ENCODE measurements around the gene MAP4K4. TPM values are rescaled to one million over a fixed set of nuclear protein-coding genes. Genes with fewer than 3 reads are reported as not detected.

MAP4K4 gene
- total and polyA plus RNA-seq, 8 donors = 9.6 to 71.6 (median 23.8) TPM

DNA sequence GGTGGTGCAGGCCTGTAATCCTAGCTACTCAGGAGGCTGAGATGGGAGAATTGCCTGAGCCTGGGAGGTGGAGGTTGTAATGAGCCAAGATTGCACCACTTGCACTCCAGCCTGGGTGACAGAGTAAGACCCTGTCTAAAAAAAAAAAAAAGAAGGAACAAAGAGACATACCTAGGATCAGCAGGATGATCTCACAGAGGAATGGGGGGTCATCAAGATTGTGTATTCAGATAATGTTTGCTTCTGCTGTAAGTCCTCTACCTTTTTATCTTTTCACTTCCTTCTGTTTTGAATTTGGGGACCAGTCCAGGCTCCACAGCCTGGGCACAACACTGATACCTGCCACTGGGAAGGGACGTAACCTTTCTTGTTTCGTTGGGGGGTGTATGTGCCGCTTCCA, 53.2 kb downstream of the MAP4K4 start:
- Histone ChIP-seq H3K4me3 (no peak overlapping the region), H3K9me3 (no peaks in the 10 kb centered on the region), H3K27ac (no peak overlapping the region), H3K36me3 (no peaks in the 10 kb centered on the region), H3K4me1 (peaks cover 62 to 82% (median 71%) of the 10 kb centered on the region in 4 donors), H3K27me3 (no peaks in the 10 kb centered on the region)
- TF ChIP-seq EP300 (IDR thresholded peaks at IDR 0.05) (no peak), POLR2A (IDR thresholded peaks at IDR 0.05) (no peak), POLR2AphosphoS5 (IDR thresholded peaks at IDR 0.05) (no peak)
- TF ChIP-seq, protein P1, sequence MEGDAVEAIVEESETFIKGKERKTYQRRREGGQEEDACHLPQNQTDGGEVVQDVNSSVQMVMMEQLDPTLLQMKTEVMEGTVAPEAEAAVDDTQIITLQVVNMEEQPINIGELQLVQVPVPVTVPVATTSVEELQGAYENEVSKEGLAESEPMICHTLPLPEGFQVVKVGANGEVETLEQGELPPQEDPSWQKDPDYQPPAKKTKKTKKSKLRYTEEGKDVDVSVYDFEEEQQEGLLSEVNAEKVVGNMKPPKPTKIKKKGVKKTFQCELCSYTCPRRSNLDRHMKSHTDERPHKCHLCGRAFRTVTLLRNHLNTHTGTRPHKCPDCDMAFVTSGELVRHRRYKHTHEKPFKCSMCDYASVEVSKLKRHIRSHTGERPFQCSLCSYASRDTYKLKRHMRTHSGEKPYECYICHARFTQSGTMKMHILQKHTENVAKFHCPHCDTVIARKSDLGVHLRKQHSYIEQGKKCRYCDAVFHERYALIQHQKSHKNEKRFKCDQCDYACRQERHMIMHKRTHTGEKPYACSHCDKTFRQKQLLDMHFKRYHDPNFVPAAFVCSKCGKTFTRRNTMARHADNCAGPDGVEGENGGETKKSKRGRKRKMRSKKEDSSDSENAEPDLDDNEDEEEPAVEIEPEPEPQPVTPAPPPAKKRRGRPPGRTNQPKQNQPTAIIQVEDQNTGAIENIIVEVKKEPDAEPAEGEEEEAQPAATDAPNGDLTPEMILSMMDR (IDR thresholded peaks at IDR 0.05) = no peak
- no peak for DNase-seq
- intact Hi-C loops (cut with DNase I; ENCODE audit: low total_unique reads) = no loop called here
- WGBS, 5 donors = 92 to 96% (median 92%) methylated on average over 3 of the region's 3 CpGs

GRCh38 chr2:101751276-101751815, 53.8 kb downstream of the MAP4K4 start:
- Histone ChIP-seq H3K36me3 (no peaks in the 10 kb centered on the region), H3K4me1 (peaks cover 56 to 81% (median 68%) of the 10 kb centered on the region in 4 donors), H3K4me3 (no peak overlapping the region), H3K9me3 (no peaks in the 10 kb centered on the region), H3K27me3 (no peaks in the 10 kb centered on the region), H3K27ac (peak overlapping the region in 2 of 5 donors; percentile 11 to 44)
- TF ChIP-seq, protein P1 (IDR thresholded peaks at IDR 0.05) = no peak
- TF ChIP-seq POLR2AphosphoS5 (IDR thresholded peaks at IDR 0.05) (no peak), POLR2A (IDR thresholded peaks at IDR 0.05) (no peak), EP300 (IDR thresholded peaks at IDR 0.05) (no peak)
- no peak for DNase-seq
- WGBS, 5 donors = 77 to 90% (median 81%) methylated on average over 2 of the region's 2 CpGs
- intact Hi-C loops (cut with DNase I; ENCODE audit: low total_unique reads) = no loop called here

GRCh38 chr2:101751875-101752619, 54.5 kb downstream of the MAP4K4 start:
- Histone ChIP-seq H3K27ac (peak overlapping the region in 3 of 5 donors; percentile 11 to 60 (median 44)), H3K27me3 (no peaks in the 10 kb centered on the region), H3K9me3 (no peaks in the 10 kb centered on the region), H3K36me3 (no peaks in the 10 kb centered on the region), H3K4me1 (peaks cover 49 to 79% (median 62%) of the 10 kb centered on the region in 4 donors), H3K4me3 (no peak overlapping the region)
- WGBS, 5 donors = 21 to 42% (median 26%) methylated on average over 3 of the region's 3 CpGs
- DNase-seq = no peak
- TF ChIP-seq, protein P1 (IDR thresholded peaks at IDR 0.05) = no peak
- TF ChIP-seq EP300 (IDR thresholded peaks at IDR 0.05) = no peak
- no peak for TF ChIP-seq POLR2AphosphoS5 (IDR thresholded peaks at IDR 0.05)
- no peak for TF ChIP-seq POLR2A (IDR thresholded peaks at IDR 0.05)
- intact Hi-C loops (cut with DNase I; ENCODE audit: low total_unique reads) = no loop called here

DNA sequence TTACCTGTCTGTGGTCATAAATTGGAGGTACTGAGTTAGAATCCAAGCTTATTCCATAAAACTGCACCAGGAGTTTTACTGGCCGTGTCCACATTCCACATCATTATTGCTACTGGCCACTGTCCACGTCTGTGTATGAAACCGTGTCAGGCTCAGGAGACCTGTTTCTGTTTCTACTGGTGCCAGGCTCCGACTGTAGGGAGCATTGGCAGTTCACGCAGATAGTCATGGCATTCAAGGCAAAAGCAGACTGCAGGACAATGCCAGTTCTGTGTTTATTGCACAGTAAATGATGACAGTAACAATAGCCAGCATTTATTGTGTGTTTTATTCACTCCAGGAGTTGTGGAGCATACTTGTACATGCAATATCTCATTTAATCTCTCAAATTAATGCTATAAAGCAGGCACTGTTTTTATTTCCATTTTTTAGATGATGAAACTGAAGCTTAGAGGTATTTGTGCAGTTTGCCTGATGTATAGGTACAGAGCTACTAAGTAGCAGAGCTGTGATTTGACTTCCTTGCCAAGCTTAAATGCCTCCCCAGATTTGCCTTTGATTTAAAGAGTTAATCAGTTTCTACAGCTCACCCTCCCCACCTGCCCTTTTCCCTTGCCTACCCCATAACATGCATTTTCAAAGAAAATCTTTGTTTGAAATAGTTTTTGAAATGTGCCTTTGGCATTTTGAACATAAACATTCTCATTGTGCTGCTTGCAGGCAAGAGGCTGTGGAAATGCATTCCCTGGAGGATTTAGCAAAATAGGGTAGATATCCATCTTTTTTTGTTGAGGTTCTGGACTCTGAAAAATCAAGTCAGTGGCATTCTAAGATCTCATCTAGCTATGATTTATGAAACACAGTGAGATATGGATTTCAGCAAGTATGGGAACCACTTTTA, 55.5 kb downstream of the MAP4K4 start:
- H3K27me3 ChIP-seq = no peaks in the 10 kb centered on the region
- H3K27ac ChIP-seq = peak overlapping the region in 3 of 5 donors; percentile 11 to 60 (median 44)
- WGBS, 5 donors = 17 to 52% (median 23%) methylated on average over 5 of the region's 5 CpGs
- intact Hi-C loops (cut with DNase I; ENCODE audit: low total_unique reads) = no loop called here
- peaks cover 42 to 70% (median 56%) of the 10 kb centered on the region in 4 donors for H3K4me1 ChIP-seq
- no peaks in the 10 kb centered on the region for H3K9me3 ChIP-seq
- H3K36me3 ChIP-seq = no peaks in the 10 kb centered on the region
- DNase-seq = peak in 1 of 2 donors; percentile 40
- TF ChIP-seq POLR2AphosphoS5 (IDR thresholded peaks at IDR 0.05) (no peak), POLR2A (IDR thresholded peaks at IDR 0.05) (no peak), EP300 (IDR thresholded peaks at IDR 0.05) (no peak)
- TF ChIP-seq, protein P1 (IDR thresholded peaks at IDR 0.05) = no peak
- H3K4me3 ChIP-seq = no peak overlapping the region

Measured in stomach (tissue), 9 donors.